ENCODE results near the gene GRK5.
"Not testable (repeated sequence)": the region's sequence is repeated elsewhere in the genome, so short reads cannot be mapped to it uniquely, and the experiment has no call there.

DNA sequence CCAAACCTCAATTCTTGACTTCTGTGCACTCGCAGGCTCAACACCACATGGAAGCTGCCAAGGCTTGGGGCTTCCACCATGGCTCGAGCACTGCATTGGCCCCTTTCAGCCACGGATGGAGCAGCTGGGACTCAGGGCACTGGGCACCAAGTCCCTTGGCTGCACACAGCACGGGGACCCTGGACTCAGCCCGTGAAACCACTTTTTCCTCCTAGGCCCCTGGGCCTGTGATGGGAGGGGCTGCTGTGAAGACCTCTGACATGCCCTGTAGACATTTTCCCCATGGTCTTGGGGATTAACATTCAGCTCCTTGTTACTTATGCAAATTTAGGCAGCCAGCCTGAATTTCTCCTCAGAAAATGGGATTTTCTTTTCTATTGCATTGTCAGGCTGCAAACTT lies 227.6 kb downstream of the GRK5 start:
- not testable (repeated sequence) for TF ChIP-seq CTCF, POLR2A (IDR thresholded peaks at IDR 0.05)
